Stimulated activated CD8-positive, alpha-beta memory T cell treated with anti-CD3 and anti-CD28 coated beads, Interleukin-4, amount 100 ng/mL, for 48 hours (primary cell): ENCODE data around the gene NCKAP5.

Experiments
- DNase-seq: peaks from one replicate; pipeline ENCODE4 v3.0.0-alpha.2; 2020

NCKAP5 gene

DNA sequence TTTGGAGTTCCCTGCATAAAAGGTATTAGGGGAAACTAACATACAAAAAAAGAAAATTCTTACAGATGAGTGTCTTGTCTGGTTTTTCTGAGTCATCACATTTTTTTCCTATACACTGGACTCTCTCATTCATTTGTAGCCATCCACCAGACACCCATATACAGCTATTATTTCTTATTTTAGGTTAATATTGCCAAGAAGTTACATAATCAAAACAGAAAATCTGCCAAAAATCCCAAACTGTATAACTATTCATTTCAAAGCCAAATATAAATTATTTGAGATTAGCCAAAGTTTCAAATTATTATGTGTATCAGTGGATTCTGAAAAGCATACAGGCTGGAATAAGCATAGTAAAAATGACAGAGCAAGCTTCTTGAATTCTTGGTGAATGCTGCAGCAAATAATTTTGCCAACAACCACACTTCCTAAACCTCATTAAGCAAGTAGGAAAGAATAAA lies 191.2 kb downstream of the NCKAP5 start:
- no peak for DNase-seq

DNA sequence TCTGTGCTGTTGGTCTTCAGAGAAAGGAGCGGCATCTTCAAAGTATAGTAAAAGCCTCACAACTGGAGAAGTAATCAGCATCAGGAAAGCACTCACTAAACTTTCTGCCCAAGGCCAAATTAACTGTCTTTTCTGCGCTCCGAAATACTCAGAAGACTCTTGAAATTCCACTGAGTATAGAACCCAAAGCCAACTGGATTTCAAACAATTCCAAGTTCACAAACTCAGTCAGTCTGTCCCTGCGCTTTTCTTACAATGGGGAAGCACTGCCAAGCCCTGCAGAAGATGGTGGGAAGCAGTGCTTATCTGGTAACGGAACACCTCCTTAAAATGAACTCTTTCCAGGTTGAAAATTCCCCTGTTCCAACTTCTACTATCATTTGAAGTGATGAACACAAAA lies 193.5 kb downstream of the NCKAP5 start:
- no peak for DNase-seq

DNA sequence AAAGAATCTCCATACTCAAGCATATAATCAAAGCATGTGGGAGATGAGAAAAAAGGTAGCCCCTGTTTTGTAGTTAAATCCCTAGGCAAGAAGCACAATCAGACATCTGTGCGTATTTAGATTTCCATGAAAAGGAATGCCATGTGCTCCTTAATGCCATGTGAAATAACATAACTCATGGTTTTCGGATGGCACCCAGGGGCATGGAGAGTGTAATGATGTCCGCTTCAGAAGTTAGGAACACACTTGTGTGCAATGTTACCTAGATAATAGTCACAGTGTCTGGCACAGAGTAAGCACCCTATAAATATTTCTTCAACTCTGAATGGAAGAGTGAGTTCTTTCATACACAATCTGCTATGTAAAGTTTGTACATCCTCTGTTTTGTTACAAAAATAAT lies 197.0 kb downstream of the NCKAP5 start:
- no peak for DNase-seq

DNA sequence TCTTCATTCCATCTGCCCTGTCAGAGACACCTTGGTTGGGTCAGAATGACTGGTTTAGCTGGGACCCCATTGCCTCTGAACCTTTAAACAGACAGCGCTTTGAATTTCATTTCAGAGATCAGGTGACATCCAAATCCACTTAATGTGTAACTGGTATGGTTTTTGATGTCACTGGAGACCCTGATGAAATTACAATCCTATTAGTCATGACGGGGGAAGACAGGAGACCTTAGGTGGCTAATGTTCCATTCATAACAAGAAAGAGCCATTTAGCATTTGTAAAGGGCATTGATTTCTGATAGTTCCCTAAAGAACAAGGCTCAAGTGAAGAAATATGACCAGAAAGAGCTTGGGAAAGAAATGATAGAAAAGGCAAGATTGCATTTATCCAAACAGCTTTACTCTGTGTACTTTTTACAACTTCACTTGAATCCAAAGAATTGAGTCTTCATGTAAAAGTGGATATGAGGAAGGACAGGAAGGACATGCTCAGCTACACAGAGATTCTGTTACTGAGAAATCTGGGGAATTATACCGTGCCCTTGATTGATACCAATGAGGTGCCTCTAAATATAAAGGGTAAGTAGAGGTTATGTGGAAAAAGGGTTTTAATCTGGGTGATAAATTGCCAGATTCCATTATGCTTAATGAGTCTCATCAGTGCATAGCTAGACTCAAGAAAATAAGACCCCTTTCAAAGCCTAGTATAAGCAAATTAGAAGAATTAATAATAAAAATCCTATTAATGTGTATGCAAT lies 198.2 kb downstream of the NCKAP5 start:
- DNase-seq, result no peak

DNA sequence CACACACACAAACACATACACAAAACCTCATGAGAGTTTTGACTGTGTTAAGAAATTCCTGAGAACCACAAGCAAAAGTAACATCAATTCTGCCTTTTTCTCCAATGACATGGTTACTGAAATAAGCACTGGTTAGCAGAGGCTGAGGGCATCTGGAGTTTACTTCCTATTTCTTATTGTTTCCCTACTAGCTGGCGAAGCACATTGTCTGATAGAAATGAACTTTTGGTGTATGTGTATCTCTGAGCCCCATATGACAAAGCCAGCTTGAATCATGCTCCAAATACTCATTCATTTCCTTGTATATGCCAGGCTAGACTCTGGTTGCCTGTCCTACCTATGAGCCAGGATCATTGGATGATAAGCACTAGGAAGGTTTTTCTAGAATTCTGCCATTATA lies 203.1 kb downstream of the NCKAP5 start:
- no peak for DNase-seq

DNA sequence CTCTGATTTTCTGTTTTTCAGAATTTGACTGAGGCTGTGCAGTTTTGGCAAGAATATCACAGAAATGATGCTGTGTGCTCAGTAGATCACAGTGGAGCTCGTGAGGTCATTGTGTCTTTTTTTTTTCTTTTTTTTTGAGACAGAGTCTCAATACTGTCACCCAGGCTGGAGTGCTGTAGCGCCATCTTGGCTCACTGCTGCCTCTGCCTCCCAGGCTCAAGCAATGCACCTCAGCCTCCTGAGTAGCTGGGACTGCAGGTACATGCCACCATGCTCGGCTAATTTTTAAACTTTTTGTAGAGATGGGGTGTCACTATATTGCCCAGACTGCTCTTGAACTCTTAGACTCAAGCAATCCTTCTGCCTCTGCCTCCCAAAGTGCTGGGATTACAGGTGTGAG lies 203.6 kb downstream of the NCKAP5 start:
- no peak for DNase-seq

DNA sequence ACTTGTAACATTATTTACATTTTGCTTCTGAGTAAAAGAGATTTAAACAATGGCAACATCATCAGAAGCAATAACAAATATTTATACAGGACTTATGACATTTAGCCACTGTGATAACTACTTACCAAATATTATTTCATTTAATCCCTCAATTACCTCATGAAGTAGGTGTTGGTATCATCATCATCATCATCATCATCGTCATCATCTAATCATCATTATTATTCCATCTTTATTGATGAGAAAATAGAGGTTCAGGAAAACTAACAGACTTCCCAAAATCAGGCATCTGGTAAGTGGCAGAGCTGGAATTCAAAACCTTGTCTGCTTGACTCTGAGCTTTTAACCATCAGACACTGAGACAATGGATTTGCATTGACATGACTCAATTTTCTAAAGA lies 204.4 kb downstream of the NCKAP5 start:
- no peak for DNase-seq

DNA sequence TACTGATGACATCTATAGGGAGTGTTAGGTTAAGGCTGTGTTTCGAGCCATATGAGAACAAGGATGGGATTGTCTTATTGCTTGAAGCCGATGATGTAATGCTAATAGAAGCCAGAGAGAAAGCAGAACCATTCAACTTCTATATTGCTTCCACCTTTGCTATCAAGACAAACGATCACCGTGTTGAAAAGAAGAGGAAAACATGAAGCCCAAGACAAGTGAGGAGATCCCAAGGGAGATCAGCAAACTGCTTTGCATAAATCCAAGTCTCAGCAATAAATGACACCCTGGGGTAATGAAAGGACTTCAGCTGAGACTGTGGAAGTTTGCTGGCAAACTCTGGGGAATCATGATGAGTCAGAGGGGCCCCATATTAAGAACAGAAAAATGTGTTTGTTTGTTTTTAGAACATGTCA lies 206.2 kb downstream of the NCKAP5 start:
- no peak for DNase-seq

DNA sequence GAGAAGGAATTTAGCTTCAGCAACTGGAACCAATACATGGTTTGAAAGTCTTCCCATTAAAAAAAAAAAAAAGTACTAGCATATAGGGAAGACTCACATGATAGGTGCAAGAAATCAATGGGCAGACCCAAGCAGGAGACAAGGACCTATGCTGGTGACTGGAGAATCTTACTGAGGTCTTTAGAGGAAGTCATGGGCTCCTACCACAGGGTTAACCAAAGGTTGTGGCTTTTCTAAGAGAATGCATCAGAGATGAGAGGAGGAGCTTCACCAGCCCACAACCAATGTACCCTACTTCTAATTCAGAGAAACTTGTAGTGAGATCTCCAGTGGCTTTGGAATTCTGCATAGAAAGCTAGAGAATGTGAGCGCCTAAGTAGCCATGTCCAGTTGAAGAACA lies 207.4 kb downstream of the NCKAP5 start:
- DNase-seq, result no peak

DNA sequence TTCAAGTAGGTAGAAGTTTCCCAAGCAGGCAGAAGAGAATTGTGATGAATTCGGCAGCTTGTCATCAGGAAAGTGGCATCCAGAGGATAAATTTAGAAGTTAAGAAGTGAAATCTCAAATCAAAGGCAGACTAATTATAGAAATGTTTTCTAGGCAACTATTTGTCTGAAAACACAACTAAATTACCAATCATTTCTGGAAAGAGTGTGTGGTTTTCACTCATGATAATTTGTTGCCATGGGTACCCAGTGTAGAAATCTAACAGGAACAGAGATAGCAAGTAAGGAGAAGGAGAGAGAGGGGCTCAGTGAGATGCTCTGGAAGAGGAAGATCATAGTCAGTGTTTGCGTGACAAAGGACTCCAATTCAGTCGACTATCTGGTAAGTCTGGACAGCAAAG lies 208.1 kb downstream of the NCKAP5 start:
- DNase-seq, result no peak

DNA sequence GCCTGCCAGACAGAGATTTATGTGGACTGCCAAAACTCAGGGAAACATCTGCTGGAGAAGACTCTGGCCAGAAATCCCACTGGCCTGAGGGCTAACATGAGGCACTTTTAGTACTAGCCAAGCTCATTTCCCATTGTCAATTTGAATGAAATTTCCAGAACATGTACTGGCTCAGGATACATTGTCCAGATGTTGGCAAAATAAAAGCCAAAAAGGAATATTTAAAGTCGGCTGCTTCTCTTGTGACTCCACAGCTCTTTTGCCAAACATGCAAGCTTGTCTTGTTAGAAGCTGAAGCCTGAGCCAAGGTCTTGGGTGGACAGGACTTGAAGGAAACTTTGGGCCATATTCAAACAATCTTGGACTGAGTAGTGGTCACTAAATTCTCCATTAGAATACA lies 215.5 kb downstream of the NCKAP5 start:
- DNase-seq, result no peak

DNA sequence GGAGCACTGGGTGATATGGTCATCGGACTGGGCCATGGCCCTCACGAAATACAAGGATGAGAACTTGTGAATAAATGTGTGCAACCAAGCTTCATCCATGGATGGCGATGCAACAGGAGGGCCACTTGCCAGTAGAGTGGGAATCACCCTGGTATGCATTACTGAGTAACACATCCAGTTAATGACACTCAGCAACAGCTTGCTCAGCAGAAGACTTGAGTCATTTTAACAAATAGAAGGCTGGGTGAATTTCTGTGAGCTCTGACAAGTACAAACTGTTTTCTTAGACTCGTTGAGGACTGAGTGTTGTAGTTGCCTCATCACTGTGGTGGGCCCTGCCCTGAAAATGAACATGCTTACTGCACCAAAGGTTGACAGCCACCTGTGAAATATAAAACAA lies 221.6 kb downstream of the NCKAP5 start:
- no peak for DNase-seq

DNA sequence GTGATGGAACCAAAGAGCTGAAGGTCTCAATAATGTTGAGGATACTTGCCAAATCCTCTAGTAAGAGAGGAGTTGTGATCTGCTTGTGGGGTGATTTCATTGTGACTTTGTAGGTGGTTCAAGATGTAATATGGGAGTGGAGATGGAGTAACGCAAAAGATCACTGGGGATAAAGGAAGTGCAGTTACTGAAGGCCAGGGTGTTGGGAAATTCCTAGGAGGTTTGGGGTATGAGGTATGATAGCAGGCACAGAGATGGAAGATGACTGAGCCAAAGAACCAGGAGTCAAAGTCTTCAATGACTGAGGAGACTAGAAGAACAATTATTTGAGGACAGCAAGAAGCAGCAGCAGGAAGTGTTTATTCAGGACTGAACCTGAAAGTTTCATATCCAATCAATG lies 222.6 kb downstream of the NCKAP5 start:
- no peak for DNase-seq

DNA sequence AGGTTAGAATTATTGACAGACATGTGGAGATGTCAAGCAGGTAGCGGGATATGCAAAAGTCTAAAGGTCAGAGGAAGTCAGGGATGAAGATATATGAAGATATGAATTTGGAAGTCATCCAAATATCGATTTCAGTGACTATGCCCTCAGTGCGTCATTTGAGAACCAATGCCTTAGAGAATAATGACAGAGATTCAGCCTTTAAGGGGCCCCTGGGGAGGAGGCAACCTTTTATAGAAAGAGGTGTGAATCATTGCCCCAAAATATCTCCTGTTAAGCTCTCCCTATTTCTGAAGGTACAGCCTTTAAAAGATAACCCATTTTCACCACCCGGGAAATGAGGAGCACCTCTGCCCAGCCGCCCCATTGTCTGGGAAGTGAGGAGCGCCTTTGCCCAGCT lies 223.4 kb downstream of the NCKAP5 start:
- no peak for DNase-seq

DNA sequence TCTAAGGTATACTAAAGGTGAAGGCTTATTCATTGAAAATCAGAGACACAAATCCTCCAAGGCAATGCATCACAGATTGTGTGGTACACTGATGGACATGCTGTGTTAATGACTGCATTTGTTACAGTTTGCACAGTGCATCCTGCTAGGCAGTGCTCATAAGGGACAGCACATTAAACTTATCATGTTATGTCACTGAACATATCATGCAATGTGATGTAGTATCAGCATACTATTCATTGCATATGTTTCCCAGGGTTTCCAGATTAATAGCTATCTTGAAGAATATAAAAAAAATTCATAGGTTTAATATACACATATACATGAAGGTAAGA lies 225.3 kb downstream of the NCKAP5 start:
- no peak for DNase-seq

DNA sequence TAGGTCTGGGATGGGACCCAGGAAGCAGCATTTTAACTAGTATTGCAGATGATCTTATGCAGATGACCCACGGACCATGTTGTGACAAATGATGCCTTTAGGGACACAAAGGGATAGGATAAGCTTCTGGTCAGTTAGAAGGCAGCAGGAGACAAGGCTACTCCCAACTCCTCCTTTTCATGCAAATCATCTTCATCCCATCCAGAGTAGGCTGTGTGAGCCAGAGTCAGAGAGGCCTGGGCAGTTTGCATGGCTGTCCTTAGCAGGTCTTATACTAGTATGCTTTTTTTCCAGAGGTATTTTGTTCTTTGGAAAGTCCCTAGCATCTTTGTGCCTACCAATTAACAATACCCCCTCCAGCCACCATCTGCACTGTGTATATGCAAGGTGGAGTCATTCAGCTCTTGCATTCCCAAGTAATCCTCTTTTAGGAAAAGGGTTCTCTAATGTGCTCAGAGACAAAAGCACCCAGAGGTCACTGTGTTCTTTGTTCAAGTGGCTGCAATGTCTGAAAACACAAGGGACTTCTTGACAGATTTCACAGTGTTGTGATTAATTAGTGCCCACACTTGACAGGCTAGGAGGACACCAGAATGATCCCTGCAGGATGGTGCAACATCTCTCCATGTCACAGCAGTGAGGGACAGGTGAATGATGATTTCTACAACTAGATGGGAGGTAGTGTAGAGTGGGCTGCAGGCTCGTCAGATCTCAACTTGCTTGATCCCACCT lies 225.8 kb downstream of the NCKAP5 start:
- DNase-seq, result no peak

DNA sequence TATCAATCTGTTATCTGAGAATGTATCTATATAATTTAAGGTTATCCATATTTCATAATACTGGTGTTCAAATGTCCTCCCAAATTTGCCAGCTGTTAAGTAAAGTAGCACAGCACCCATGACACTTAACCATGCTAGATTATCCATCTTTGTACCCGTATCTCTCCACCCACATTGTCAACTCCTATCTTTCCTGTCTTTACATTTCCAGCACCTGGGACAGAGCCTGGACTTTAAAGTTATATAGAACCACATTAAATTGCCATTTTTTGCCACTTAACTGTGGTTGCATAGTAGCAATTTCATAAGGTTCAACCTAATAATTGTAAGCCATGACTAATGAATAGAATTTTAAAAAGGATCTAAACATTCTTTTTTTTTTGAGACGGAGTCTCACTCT lies 226.7 kb downstream of the NCKAP5 start:
- DNase-seq, result no peak

DNA sequence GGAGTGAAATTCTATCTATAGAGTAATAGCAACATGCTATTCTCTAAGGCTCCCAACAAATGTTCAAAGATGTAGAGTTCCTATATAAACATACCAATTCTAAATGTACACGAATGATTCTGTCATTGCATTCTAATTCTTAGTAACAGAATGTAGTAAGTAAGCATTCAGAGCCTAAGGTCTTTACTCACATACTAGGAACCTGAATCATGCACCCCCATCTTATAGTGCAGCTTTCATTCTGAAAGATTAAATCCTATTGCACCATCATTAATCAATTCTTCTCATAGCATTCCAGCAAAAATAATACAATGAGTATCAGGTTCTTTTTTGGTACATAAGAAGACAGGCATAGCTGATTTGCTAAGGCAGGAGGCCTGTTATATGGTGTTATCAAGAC lies 230.0 kb downstream of the NCKAP5 start:
- DNase-seq, result no peak

DNA sequence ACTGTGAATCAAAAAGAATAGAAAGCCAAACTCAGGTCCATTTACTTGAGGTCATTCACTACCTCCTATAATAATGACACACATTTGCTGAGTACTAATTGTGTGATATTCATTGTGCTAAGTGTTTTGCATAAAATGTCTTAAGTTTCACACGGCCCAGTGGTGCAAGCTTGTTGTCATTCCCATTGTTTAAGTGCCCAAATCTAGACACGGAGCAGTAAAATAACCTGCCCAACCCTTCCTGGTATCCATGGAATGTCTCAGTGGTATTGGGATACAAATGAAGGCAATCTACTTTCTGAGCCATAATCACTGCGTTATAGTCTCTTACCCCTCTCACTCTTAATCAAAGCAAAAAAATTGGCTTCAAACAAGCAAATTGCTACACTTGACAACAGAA lies 233.3 kb downstream of the NCKAP5 start:
- no peak for DNase-seq

DNA sequence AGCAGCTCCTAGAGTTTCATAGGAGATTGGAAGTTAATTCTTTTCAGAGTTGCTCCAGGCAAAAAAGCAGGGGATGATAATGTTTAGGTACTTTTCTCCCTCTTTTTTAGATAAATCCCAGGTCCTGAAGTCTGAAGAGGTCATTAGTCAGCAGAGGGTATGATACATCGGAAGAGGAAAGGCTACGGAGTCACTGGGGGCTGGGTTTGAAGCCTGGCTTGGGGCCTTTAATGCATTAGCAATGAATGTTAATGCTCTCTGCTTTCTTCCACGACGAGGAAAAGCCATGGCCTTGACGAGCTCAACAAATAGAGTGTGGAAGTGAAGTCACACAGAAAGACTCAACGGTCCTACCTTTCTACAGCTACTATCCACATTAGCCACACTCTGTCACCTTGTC lies 235.1 kb downstream of the NCKAP5 start:
- DNase-seq, result no peak

DNA sequence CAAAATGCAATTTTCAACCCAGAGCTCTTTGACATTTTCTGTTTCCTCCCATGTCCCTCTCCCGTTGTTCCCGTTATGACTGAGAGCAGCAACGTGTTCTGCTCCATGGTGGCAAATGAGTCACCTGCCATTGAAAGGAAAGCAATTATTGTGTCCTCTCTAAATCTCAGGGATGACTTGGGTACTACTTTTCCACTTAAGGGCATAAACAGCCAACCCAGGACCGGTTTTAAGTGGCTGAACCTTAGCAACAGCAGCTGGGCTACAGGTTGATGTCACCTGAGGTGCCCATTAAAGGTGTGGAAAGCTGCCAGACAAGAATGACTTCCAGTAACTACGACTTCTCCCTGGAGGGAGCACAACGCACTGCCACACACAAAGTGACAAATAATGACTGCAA lies 236.8 kb downstream of the NCKAP5 start:
- no peak for DNase-seq

DNA sequence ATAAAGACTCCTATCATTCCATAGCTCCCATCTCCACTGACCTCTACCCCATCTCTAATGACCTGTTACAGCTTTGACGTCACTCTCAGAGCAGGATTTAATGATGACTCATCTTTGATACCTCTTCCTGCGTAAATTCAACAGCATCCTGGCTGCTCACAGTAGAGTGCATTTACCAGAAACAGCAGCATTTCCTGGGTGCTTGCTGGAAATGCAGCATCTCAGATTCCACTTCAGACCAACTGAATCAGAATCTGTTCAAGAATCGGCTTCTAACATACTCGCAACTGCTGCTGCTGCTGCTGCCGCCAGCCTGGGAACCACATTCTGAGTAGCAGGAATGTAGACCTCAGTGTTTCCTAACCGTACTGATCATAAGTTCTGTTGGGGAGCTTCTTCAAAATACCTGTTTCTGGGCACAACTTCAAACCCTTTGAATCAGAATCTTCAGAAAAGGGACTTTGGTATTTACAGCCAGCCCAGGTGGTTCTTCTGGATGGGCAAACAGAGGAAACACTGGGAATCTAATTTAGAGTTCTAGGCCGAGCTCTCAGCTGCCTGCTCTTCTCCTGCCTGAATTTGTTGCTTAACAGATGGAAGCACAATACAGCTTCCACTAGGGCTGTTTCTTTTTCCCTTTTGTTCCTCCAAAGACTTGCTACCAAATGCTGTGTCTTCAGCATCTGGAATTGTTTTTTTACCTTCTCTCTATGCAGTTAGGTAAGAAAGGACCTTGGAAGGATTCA lies 241.4 kb downstream of the NCKAP5 start:
- DNase-seq, result no peak

DNA sequence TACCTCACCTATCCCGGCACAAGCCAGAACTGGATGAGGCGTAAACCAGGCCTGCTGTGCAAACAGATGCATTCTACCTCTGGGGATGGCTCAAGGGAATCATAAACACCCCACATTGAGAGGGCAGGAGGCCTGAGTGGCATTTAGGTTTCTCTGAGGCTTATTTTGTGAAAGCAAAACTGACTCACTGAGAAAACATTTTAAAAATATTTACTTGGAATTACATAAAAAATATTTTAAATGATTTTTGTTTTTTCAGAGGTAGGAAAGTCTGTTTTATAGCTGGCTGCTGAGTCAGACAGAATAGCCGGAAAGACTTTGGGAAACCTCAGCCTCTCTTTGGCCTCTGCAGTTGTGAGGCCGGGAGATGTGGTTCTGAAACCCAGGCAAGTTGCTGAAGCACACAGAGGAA lies 244.1 kb downstream of the NCKAP5 start:
- DNase-seq, result no peak

DNA sequence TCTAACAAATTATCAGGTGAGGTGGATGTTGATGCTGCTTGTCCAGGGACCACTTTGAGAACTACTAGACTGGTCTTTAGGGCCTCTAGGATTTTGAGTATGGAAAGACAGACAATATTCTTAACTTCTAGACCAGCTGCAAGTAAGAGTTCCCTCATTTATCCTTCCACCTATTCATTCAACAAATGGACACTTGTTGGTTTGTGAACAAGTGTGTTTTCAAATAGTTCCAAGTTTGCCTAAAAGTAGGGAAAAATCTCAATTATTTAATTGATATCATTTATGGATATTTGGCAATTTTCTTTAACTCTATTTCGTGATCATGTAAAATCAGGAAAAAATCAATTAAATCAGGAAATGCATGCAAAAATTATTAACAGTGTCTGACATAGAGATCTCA lies 245.4 kb downstream of the NCKAP5 start:
- no peak for DNase-seq
